Dermis microvascular lymphatic vessel endothelial cell (primary cell): ENCODE results near the gene RNASE3. TPM values are rescaled to one million over a fixed set of nuclear protein-coding genes. Genes with fewer than 3 reads are reported as not detected.
A peak's percentile ranks its signal among the peaks of the same experiment; 100 is the strongest.
"Not testable (repeated sequence)": the region's sequence is repeated elsewhere in the genome, so short reads cannot be mapped to it uniquely, and the experiment has no call there.

Experiments used
- DNase-seq, 2 donors: peaks; one replicate each; pipeline versions ENCODE4 v3.0.0 to v3.0.0-alpha.2; 2010; ENCODE audit warnings: low read depth in 2 of 2
- total RNA-seq: library from RNA; depleted of rRNA; stranded (reverse); fragments of >200 nt; gene quantifications from 2 replicates; pipeline ENCODE4 v1.2.1, GENCODE V29; 2014

Gene RNASE3
- total RNA-seq, 1 donor from 2014 or later: not detected

- not testable (repeated sequence) for DNase-seq
These were observed 19.6 kb downstream of the RNASE3 start for GRCh38 chr14:20910822-20911221.

- not testable (repeated sequence) for DNase-seq
These were observed 28.0 kb downstream of the RNASE3 start for GRCh38 chr14:20919038-20919756.

- DNase-seq: not testable (repeated sequence)
These were observed 32.6 kb downstream of the RNASE3 start for GRCh38 chr14:20923766-20924297.

GRCh38 chr14:20934148-20934762 is 43.1 kb downstream of the RNASE3 start:
- DNase-seq: peak in 1 of 2 donors; percentile 14

- no peak for DNase-seq
These were observed 44.3 kb downstream of the RNASE3 start for GRCh38 chr14:20935303-20935984.

Other genes starting within 250 kb of the RNASE3 start
- gene OR6S1, start 249.7 kb upstream of the RNASE3 start, total RNA-seq: not detected in 2 replicates
- gene RNASE4, start 206.8 kb upstream of the RNASE3 start, total RNA-seq: 16.2 and 26.9 TPM in 2 replicates
- gene ANG, start 202.6 kb upstream of the RNASE3 start, total RNA-seq: 5.6 and 6.2 TPM in 2 replicates
- gene EDDM3A, start 145.5 kb upstream of the RNASE3 start, total RNA-seq: not detected in 2 replicates
- gene EDDM3B, start 123.0 kb upstream of the RNASE3 start, total RNA-seq: not detected in 2 replicates
- gene RNASE6, start 110.1 kb upstream of the RNASE3 start, total RNA-seq: not detected in 2 replicates
- 7.1 and 8.0 TPM in 2 replicates for gene RNASE1, start 88.5 kb upstream of the RNASE3 start, total RNA-seq
- not detected in 2 replicates for gene RNASE2, start 64.1 kb downstream of the RNASE3 start, total RNA-seq
- gene METTL17, start 98.6 kb downstream of the RNASE3 start, total RNA-seq: 23.4 and 23.5 TPM in 2 replicates
- gene SLC39A2, start 107.9 kb downstream of the RNASE3 start, total RNA-seq: not detected in 2 replicates
- 2.1 and 7.0 TPM in 2 replicates for gene NDRG2, start 133.7 kb downstream of the RNASE3 start, total RNA-seq
- gene TPPP2, start 138.8 kb downstream of the RNASE3 start, total RNA-seq: not detected in 2 replicates
- gene RNASE13, start 143.4 kb downstream of the RNASE3 start, total RNA-seq: not detected in 2 replicates
- not detected in 2 replicates for gene RNASE7, start 151.0 kb downstream of the RNASE3 start, total RNA-seq
- gene RNASE8, start 166.4 kb downstream of the RNASE3 start, total RNA-seq: not detected in 2 replicates
- 6.2 and 8.3 TPM in 2 replicates for gene ARHGEF40, start 178.9 kb downstream of the RNASE3 start, total RNA-seq
- gene ZNF219, start 207.3 kb downstream of the RNASE3 start, total RNA-seq: 2.6 and 4.2 TPM in 2 replicates
- 0.13 TPM in 1 of 2 replicates, not detected in the other for gene TMEM253, start 209.7 kb downstream of the RNASE3 start, total RNA-seq